K562 (cell line): Measurements from ENCODE around the gene PON2. TPM values are rescaled to one million over a fixed set of nuclear protein-coding genes. Genes with fewer than 3 reads are reported as not detected.

ENCODE experiments used
- ATAC-seq: fragments of 200-7000 bp; cut with Tn5 transposase; 3 replicates; pipeline ENCODE4 v1.9.1; 2020; ENCODE audit warnings: moderate library complexity
- BruUV-seq: library from RNA; stranded (reverse); fragments of 400-500 nt; replicated peaks from 2 replicates; lab custom pipeline; 2021; lab: Mats Ljungman, UMichigan
- CTCF ChIA-PET: fragments of 300-600 bp; formaldehyde crosslinking; extraction: SDS; loops from one replicate; lab custom pipeline; 2021; ENCODE audit warnings: low intra/inter-chr PET ratio; lab: Yijun Ruan, JAX
- POLR2A ChIA-PET: fragments of 300-600, 350-650 bp; sonication (Branson Sonifier 250); formaldehyde crosslinking; extraction: SDS; loops from one replicate; lab custom pipeline; 2021; ENCODE audit warnings: antibody characterized with exemption, inconsistent platforms; lab: Yijun Ruan, JAX
- DNase-seq, 4 experiments: peaks; one replicate each; pipeline versions ENCODE4 v3.0.0 to v3.0.0-alpha.2; 2011 to 2018; ENCODE audit warnings: low spot score in 3 of 4, mixed read lengths in 3 of 4; ENCODE audit errors: extremely low read depth in 1 of 4
- FAIRE-seq: peaks from 2 replicates; lab custom pipeline; 2011; peaks lifted over from hg19 to GRCh38; lab: Jason Lieb, UNC
- H2AFZ ChIP-seq: 2 replicates; pipeline ENCODE4 v1.6.0; 2011; ENCODE audit warnings: low read depth, low read length, control low read depth, inconsistent platforms
- H3K27ac ChIP-seq: fragments of 200-600 bp; 3 replicates; pipeline ENCODE4 v1.8.0; 2011; ENCODE audit warnings: low read depth, mild to moderate bottlenecking, control low read depth, inconsistent platforms, low read length, moderate library complexity, mixed read lengths; ENCODE audit errors: extremely low read depth
- H3K27me3 ChIP-seq, 2 experiments: fragments of 300-600 bp in 1 of 2; 2 replicates in 1 of 2; 3 replicates in 1 of 2; pipeline versions ENCODE4 v1.6.0 to v1.8.0; 2011; ENCODE audit warnings: inconsistent platforms in 2 of 2, low read length in 2 of 2, mild to moderate bottlenecking in 1 of 2, mixed read lengths in 1 of 2, moderate library complexity in 1 of 2; ENCODE audit not compliant: control insufficient read depth in 2 of 2, insufficient read depth in 2 of 2
- H3K36me3 ChIP-seq: fragments of 300-600 bp; 3 replicates; pipeline ENCODE4 v1.8.0; 2011; ENCODE audit warnings: mild to moderate bottlenecking, low read length, inconsistent platforms; ENCODE audit not compliant: control insufficient read depth, insufficient read depth
- H3K4me1 ChIP-seq, 2 experiments: fragments of 200-600 bp in 1 of 2; replicated peaks in 1 of 2; 2 replicates in 1 of 2; 3 replicates in 1 of 2; pipeline versions ENCODE4 v1.5.1 to v1.8.0; 2011; ENCODE audit warnings: inconsistent platforms in 2 of 2, low read length in 2 of 2, mild to moderate bottlenecking in 1 of 2, mixed read lengths in 1 of 2, moderate library complexity in 1 of 2; ENCODE audit not compliant: control insufficient read depth in 2 of 2, insufficient read depth in 2 of 2
- H3K4me2 ChIP-seq: 2 replicates; pipeline ENCODE4 v1.6.1; 2011; ENCODE audit warnings: low read length, control low read depth, inconsistent platforms, mixed read lengths; ENCODE audit not compliant: insufficient read depth
- H3K4me3 ChIP-seq: fragments of 200-600 bp; sonication (generic), shearing (Covaris generic); 2 replicates; pipeline ENCODE4 v1.5.1; 2016; ENCODE audit warnings: control low read depth, inconsistent platforms
- H3K79me2 ChIP-seq: fragments of 200-600 bp; 3 replicates; pipeline ENCODE4 v1.8.0; 2011; ENCODE audit warnings: low read length, inconsistent platforms; ENCODE audit not compliant: control insufficient read depth, insufficient read depth
- H3K9ac ChIP-seq, 2 experiments: 2 replicates each; pipeline versions ENCODE4 v1.6.0 to v1.6.1; 2011; ENCODE audit warnings: low read depth in 2 of 2, low read length in 2 of 2, control low read depth in 1 of 2, inconsistent platforms in 1 of 2, mild to moderate bottlenecking in 1 of 2, mixed read lengths in 1 of 2; ENCODE audit not compliant: insufficient read depth in 1 of 2
- H3K9me1 ChIP-seq: one replicate; pipeline ENCODE4 v1.6.0; 2011; ENCODE audit warnings: inconsistent platforms, mild to moderate bottlenecking, low read length, moderate library complexity; ENCODE audit not compliant: control insufficient read depth, insufficient read depth
- H3K9me3 ChIP-seq: replicated peaks from 2 replicates; pipeline ENCODE4 v1.5.1; 2011; ENCODE audit warnings: low read depth, low read length, inconsistent platforms; ENCODE audit not compliant: control insufficient read depth, insufficient read depth
- H4K20me1 ChIP-seq: replicated peaks from 2 replicates; pipeline ENCODE4 v1.6.1; 2011; ENCODE audit warnings: low read length, inconsistent platforms, mixed read lengths; ENCODE audit not compliant: control insufficient read depth, insufficient read depth
- CXXC5 ChIP-seq: fragments of 250-450 bp; sonication (Bioruptor Pico); IDR thresholded peaks from 2 replicates; pipeline ENCODE4 v1.8.0; 2022; ENCODE audit warnings: inconsistent platforms, mild to moderate bottlenecking, moderate library complexity
- ELF1 ChIP-seq: fragments of 200-800 bp; sonication (Bioruptor generic); IDR thresholded peaks from 2 replicates; pipeline ENCODE4 v1.6.1; 2016; ENCODE audit warnings: missing genetic modification characterization, missing compliant biosample characterization
- ETS2 ChIP-seq: IDR thresholded peaks from 2 replicates; pipeline ENCODE4 v1.6.1; 2016; ENCODE audit warnings: borderline replicate concordance, missing genetic modification characterization, mild to moderate bottlenecking, moderate library complexity, missing compliant biosample characterization; ENCODE audit not compliant: poor library complexity, severe bottlenecking
- FOXJ3 ChIP-seq: sonication (generic); formaldehyde crosslinking; IDR thresholded peaks from 2 replicates; pipeline ENCODE4 v1.4.0; 2020; ENCODE audit warnings: mild to moderate bottlenecking, missing genetic modification reagents
- MED1 ChIP-seq: sonication (generic); formaldehyde crosslinking; IDR thresholded peaks from 2 replicates; pipeline ENCODE4 v1.8.1; 2023; ENCODE audit warnings: missing genetic modification reagents, borderline replicate concordance
- PBX2 ChIP-seq, 2 experiments: IDR thresholded peaks in 1 of 2; conservative IDR thresholded peaks in 1 of 2; 2 replicates each; pipeline ENCODE4 v1.6.1; 2016; ENCODE audit warnings: low read depth in 2 of 2, mild to moderate bottlenecking in 1 of 2, missing compliant biosample characterization in 1 of 2, missing genetic modification characterization in 1 of 2, moderate library complexity in 1 of 2
- RBFOX2 ChIP-seq: fragments of 200-400 bp; formaldehyde crosslinking; IDR thresholded peaks from 2 replicates; pipeline ENCODE4 v1.6.1; 2017; ENCODE audit warnings: low read depth, mild to moderate bottlenecking, low read length, moderate library complexity
- ZFP36 ChIP-seq: fragments of 150-350 bp; IDR thresholded peaks from 2 replicates; pipeline ENCODE4 v1.6.1; 2018; ENCODE audit warnings: low read length, low read depth; ENCODE audit not compliant: partially characterized antibody
- ZNF384 ChIP-seq: IDR thresholded peaks from 2 replicates; pipeline ENCODE4 v1.6.1; 2012; ENCODE audit warnings: low read depth, low read length, improper control_type of control experiment
- WGBS: fragments of 100-300 bp; shearing (Covaris generic); methylation state at CpG from one replicate; pipeline ENCODE4 v1.1.6; 2016; ENCODE audit warnings: low coverage, mixed read lengths; ENCODE audit not compliant: insufficient coverage; ENCODE audit errors: missing lambda C conversion rate; 5-methylcytosine and 5-hydroxymethylcytosine counted together
- in situ Hi-C: fragments of 300-500 bp; cut with MboI; formaldehyde crosslinking; loops from 4 replicates; pipeline ENCODE4 v1.15.0; 2018; ENCODE audit warnings: inconsistent platforms, mixed read lengths
- intact Hi-C: fragments of 100-400 bp; cut with micrococcal nuclease; formaldehyde crosslinking; loops from 2 replicates; pipeline ENCODE4 v1.14.2; 2022
- polyA plus RNA-seq, 8 experiments: library from polyadenylated mRNA; depleted of rRNA in 4 of 8; stranded (reverse) in 5 of 8; unstranded in 3 of 8; fragments of >200 nt; fragmentation: Nextera tagmentation in 2 of 8; fragmentation: Illumina TruSeq in 1 of 8; extraction: Ambion mirVana in 2 of 8; extraction: Trizol in 1 of 8; gene quantifications; 2 replicates each; pipeline versions ENCODE4 v1.2.1 to v1.2.3, GENCODE V29; 2011 to 2014; ENCODE audit warnings: inconsistent platforms in 1 of 8, missing spikeins in 1 of 8
- total RNA-seq, 7 experiments: library from RNA; depleted of rRNA in 6 of 7; stranded (reverse); fragments of >200 nt in 6 of 7; fragmentation: Illumina TruSeq in 2 of 7; extraction: Trizol in 2 of 7; gene quantifications; 2 replicates each; pipeline versions ENCODE4 v1.2.1 to v1.2.3, GENCODE V29; 2011 to 2021; ENCODE audit warnings: low replicate concordance in 1 of 7
- TF ChIP-seq, protein P1 (sequence below): sonication (generic); formaldehyde crosslinking; IDR thresholded peaks from 2 replicates; pipeline ENCODE4 v1.8.1; 2023; ENCODE audit warnings: mild to moderate bottlenecking, missing genetic modification reagents
- TF ChIP-seq, protein P2 (sequence below): fragments of 450-650 bp; IDR thresholded peaks from 2 replicates; pipeline ENCODE4 v1.7.1; 2018; ENCODE audit warnings: mild to moderate bottlenecking, low read depth; ENCODE audit not compliant: partially characterized antibody

PON2 gene
- total and polyA plus RNA-seq, 9 of the 15 experiments (the other 6 are each of a cell fraction or from before 2014, with no cell fraction given), result 8.5 to 30.1 (median 21.9) TPM

DNA sequence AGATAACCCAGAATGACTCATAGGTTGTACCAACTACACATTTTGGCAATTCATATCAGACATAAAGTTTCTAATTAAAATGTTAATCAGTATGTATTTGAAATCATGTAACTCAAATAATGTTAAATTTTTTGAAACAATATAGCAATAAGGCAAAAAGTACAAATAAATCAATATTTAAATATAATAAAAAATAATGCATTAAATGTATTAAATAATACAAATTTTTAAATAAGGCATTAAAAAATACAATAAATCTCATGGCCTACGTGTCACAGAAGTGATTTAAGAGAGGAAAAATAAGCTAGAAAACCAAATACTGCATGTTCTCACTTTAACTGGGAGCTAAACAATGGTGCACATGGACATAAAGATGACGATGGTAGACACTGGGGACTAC is 9.1 kb downstream of the PON2 start (continued):
- TF ChIP-seq, protein P1, sequence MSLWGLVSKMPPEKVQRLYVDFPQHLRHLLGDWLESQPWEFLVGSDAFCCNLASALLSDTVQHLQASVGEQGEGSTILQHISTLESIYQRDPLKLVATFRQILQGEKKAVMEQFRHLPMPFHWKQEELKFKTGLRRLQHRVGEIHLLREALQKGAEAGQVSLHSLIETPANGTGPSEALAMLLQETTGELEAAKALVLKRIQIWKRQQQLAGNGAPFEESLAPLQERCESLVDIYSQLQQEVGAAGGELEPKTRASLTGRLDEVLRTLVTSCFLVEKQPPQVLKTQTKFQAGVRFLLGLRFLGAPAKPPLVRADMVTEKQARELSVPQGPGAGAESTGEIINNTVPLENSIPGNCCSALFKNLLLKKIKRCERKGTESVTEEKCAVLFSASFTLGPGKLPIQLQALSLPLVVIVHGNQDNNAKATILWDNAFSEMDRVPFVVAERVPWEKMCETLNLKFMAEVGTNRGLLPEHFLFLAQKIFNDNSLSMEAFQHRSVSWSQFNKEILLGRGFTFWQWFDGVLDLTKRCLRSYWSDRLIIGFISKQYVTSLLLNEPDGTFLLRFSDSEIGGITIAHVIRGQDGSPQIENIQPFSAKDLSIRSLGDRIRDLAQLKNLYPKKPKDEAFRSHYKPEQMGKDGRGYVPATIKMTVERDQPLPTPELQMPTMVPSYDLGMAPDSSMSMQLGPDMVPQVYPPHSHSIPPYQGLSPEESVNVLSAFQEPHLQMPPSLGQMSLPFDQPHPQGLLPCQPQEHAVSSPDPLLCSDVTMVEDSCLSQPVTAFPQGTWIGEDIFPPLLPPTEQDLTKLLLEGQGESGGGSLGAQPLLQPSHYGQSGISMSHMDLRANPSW (CRISPR knock-in tag), result no peak
- TF ChIP-seq CXXC5 (CRISPR knock-in tag), result no peak
- TF ChIP-seq, all 486 proteins: peak for 0

GRCh38 chr7:95424716-95425115 is 10.1 kb downstream of the PON2 start:
- ATAC-seq, result no peak
- TF ChIP-seq RBFOX2 (no peak), MED1 (CRISPR knock-in tag) (no peak), ETS2 (no peak), ELF1 (no peak), PBX2 (CRISPR knock-in tag; IDR thresholded peaks at IDR 0.05; ENCODE audit: low read depth) (no peak), PBX2 (tag; conservative IDR thresholded peaks at IDR 0.05; ENCODE audit: low read depth) (no peak), ZFP36 (no peak), ZNF384 (no peak), FOXJ3 (no peak)
- TF ChIP-seq, protein P2, sequence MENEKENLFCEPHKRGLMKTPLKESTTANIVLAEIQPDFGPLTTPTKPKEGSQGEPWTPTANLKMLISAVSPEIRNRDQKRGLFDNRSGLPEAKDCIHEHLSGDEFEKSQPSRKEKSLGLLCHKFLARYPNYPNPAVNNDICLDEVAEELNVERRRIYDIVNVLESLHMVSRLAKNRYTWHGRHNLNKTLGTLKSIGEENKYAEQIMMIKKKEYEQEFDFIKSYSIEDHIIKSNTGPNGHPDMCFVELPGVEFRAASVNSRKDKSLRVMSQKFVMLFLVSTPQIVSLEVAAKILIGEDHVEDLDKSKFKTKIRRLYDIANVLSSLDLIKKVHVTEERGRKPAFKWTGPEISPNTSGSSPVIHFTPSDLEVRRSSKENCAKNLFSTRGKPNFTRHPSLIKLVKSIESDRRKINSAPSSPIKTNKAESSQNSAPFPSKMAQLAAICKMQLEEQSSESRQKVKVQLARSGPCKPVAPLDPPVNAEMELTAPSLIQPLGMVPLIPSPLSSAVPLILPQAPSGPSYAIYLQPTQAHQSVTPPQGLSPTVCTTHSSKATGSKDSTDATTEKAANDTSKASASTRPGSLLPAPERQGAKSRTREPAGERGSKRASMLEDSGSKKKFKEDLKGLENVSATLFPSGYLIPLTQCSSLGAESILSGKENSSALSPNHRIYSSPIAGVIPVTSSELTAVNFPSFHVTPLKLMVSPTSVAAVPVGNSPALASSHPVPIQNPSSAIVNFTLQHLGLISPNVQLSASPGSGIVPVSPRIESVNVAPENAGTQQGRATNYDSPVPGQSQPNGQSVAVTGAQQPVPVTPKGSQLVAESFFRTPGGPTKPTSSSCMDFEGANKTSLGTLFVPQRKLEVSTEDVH, result no peak
- Histone ChIP-seq H3K79me2 (no peaks in the 10 kb centered on the region), H3K9me1 (no peaks in the 10 kb centered on the region), H3K4me3 (no peak overlapping the region), H3K27ac (no peak overlapping the region), H3K36me3 (peaks cover 8% of the 10 kb centered on the region; the same call in 2 of the 3 replicates), H4K20me1 (no peaks in the 10 kb centered on the region), H3K4me1 (no peaks in the 10 kb centered on the region), H2AFZ (no peak overlapping the region), H3K9me3 (no peaks in the 10 kb centered on the region), H3K27me3 (no peaks in the 10 kb centered on the region), H3K9ac (no peak overlapping the region), H3K4me2 (no peak overlapping the region)
- 43% methylated on average over 1 of the region's 1 CpG for WGBS
- ChIA-PET POLR2A (interaction anchor here (1.5 kb wide), 1 partner anchor 14 kb away, joined by 3 read pairs; no protein-coding TSS in a partner anchor), CTCF (no interaction called here)
- no peak for FAIRE-seq
- intact Hi-C loops, result no loop called here
- in situ Hi-C loops, result no loop called here
- DNase-seq, result no peak
- BruUV-seq, result no TSS peak
